Endothelial cell of umbilical vein (primary cell): ENCODE data around the gene TXNRD1.

ENCODE experiments used
- CTCF ChIP-seq, 2 donors: IDR thresholded peaks; 1 replicate in 1 of 2; 2 replicates in 1 of 2; pipeline ENCODE4 v1.5.1; 2011; ENCODE audit warnings: low read length in 2 of 2, mild to moderate bottlenecking in 2 of 2, moderate library complexity in 2 of 2, control low read depth in 1 of 2, inconsistent platforms in 1 of 2, low read depth in 1 of 2; ENCODE audit not compliant: insufficient read depth in 1 of 2; ENCODE audit errors: extremely low read depth in 1 of 2
- EZH2 ChIP-seq: IDR thresholded peaks from 2 replicates; pipeline ENCODE4 v1.6.1; 2012; ENCODE audit warnings: borderline replicate concordance, low read depth, mild to moderate bottlenecking, moderate library complexity, low read length, inconsistent platforms; ENCODE audit not compliant: severe bottlenecking
- JUN ChIP-seq: IDR thresholded peaks from 2 replicates; pipeline ENCODE4 v1.6.1; 2011; ENCODE audit warnings: borderline replicate concordance, low read depth; ENCODE audit not compliant: insufficient read length, insufficient read depth
- MYC ChIP-seq: IDR thresholded peaks from one replicate; pipeline ENCODE4 v1.6.1; 2011; ENCODE audit warnings: mild to moderate bottlenecking, low read depth, low read length
- POLR2A ChIP-seq: IDR thresholded peaks from 2 replicates; pipeline ENCODE4 v1.6.1; 2012; ENCODE audit warnings: low read depth, mild to moderate bottlenecking, control low read depth, low read length
- POLR2AphosphoS5 ChIP-seq: IDR thresholded peaks from 2 replicates; pipeline ENCODE4 v1.6.1; 2012; ENCODE audit warnings: low read depth, mild to moderate bottlenecking, control low read depth, low read length, moderate library complexity; ENCODE audit not compliant: insufficient read depth
- TF ChIP-seq, protein P1 (sequence below): IDR thresholded peaks from 2 replicates; pipeline ENCODE4 v1.6.1; 2011; ENCODE audit not compliant: insufficient read depth, insufficient read length

DNA sequence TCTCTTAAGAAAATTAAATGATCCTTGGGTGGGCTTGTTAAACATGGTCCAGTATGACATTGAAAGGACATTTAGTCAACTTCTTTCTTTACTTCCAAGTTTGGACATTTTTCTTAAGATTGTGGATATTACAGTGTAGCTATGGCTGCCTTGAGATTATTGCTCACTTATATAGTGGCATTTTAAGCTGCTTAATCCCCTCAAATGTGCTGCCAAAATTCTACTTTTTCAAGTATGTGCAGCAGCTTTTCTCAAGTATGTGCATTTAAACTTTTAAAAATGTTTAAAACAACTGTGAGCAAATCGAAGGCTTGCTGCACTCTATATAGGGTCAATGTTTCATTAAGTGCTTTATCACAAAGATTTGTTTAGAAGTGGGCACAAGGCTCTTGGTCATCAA is 7.4 kb downstream of the TXNRD1 start:
- no peak for TF ChIP-seq CTCF (IDR thresholded peaks at IDR 0.05; ENCODE audit: extremely low read depth in 1 of 2, insufficient read depth in 1 of 2, low read depth in 1 of 2, low read length in 2 of 2)
- no peak for TF ChIP-seq POLR2A
- no peak for TF ChIP-seq EZH2
- no peak for TF ChIP-seq JUN
- no peak for TF ChIP-seq POLR2AphosphoS5
- no peak for TF ChIP-seq MYC
- TF ChIP-seq, protein P1, sequence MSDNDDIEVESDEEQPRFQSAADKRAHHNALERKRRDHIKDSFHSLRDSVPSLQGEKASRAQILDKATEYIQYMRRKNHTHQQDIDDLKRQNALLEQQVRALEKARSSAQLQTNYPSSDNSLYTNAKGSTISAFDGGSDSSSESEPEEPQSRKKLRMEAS: no peak
